BLaER1 (cell line): Measurements from ENCODE around the gene PIK3R1.
A peak's percentile ranks its signal among the peaks of the same experiment; 100 is the strongest.
"Not testable (repeated sequence)": the region's sequence is repeated elsewhere in the genome, so short reads cannot be mapped to it uniquely, and the experiment has no call there.

Source experiments
- H3K27ac ChIP-seq: shearing (Covaris generic); formaldehyde crosslinking; 2 replicates; pipeline ENCODE4 v1.8.1; 2022
- H3K27me3 ChIP-seq: shearing (Covaris generic); formaldehyde crosslinking; 2 replicates; pipeline ENCODE4 v1.8.1; 2022
- H3K36me3 ChIP-seq: shearing (Covaris generic); formaldehyde crosslinking; 2 replicates; pipeline ENCODE4 v1.8.1; 2022
- H3K4me1 ChIP-seq: shearing (Covaris generic); formaldehyde crosslinking; 2 replicates; pipeline ENCODE4 v1.8.1; 2022
- H3K4me2 ChIP-seq: shearing (Covaris generic); formaldehyde crosslinking; 2 replicates; pipeline ENCODE4 v1.8.1; 2022
- H3K4me3 ChIP-seq: shearing (Covaris generic); formaldehyde crosslinking; 2 replicates; pipeline ENCODE4 v1.8.1; 2022
- H3K9ac ChIP-seq: shearing (Covaris generic); formaldehyde crosslinking; 2 replicates; pipeline ENCODE4 v1.8.1; 2022
- H3K9me3 ChIP-seq: shearing (Covaris generic); formaldehyde crosslinking; 2 replicates; pipeline ENCODE4 v1.8.1; 2022
- H4K20me1 ChIP-seq: shearing (Covaris generic); formaldehyde crosslinking; 2 replicates; pipeline ENCODE4 v1.8.1; 2022
- Cebpa-rat ChIP-seq: shearing (Covaris generic); IDR thresholded peaks from 2 replicates; pipeline ENCODE4 v1.8.1; 2022

PIK3R1 gene

GRCh38 chr5:68192679-68193060, 22.9 kb upstream of the PIK3R1 start:
- H3K36me3 ChIP-seq = no peaks in the 10 kb centered on the region
- no peak for TF ChIP-seq Cebpa-rat
- H3K4me1 ChIP-seq = peaks cover 27% of the 10 kb centered on the region
- H3K27me3 ChIP-seq = no peaks in the 10 kb centered on the region
- H3K9ac ChIP-seq = no peak overlapping the region
- H3K4me2 ChIP-seq = no peak overlapping the region
- H3K27ac ChIP-seq = no peak overlapping the region
- no peaks in the 10 kb centered on the region for H4K20me1 ChIP-seq
- H3K4me3 ChIP-seq = no peak overlapping the region
- no peaks in the 10 kb centered on the region for H3K9me3 ChIP-seq

DNA sequence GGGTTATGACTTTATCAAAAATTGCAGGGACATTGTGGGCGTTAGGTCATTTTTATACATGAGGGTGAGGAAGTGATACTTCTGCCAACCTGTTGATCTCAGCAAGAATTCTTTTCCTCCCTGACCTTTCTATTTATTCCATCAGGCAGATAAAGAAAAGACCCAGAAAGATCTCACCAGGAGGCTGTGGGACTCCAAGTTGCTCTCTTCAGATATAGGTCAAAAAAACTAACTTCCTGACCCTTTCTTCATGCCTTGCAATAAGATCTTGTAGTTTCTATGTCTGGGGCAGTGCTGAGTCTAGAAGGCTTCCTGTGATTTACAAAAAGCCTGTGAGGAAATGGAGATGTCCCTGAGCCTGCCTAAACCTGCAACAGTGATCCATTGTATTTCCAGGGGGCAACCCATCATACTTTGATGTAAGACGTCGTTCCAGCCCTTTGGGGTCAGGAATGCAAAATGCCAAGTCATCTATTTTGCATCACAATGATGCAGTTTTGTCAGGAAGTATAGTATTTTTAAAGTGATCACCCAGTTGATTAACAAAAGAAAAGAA, 22.0 kb upstream of the PIK3R1 start:
- no peak for TF ChIP-seq Cebpa-rat
- Histone ChIP-seq H3K9me3 (no peaks in the 10 kb centered on the region), H3K27ac (no peak overlapping the region), H3K27me3 (no peaks in the 10 kb centered on the region), H3K9ac (no peak overlapping the region), H4K20me1 (no peaks in the 10 kb centered on the region), H3K36me3 (no peaks in the 10 kb centered on the region), H3K4me3 (no peak overlapping the region), H3K4me2 (no peak overlapping the region), H3K4me1 (peaks cover 27% of the 10 kb centered on the region)

- Histone ChIP-seq H3K9me3 (no peaks in the 10 kb centered on the region), H3K4me3 (no peak overlapping the region), H3K36me3 (no peaks in the 10 kb centered on the region), H3K27me3 (no peaks in the 10 kb centered on the region), H3K4me1 (peaks cover 27% of the 10 kb centered on the region), H4K20me1 (no peaks in the 10 kb centered on the region), H3K4me2 (no peak overlapping the region), H3K27ac (no peak overlapping the region), H3K9ac (no peak overlapping the region)
- no peak for TF ChIP-seq Cebpa-rat
Observed at GRCh38 chr5:68194386-68194785, 21.2 kb upstream of the PIK3R1 start.

DNA sequence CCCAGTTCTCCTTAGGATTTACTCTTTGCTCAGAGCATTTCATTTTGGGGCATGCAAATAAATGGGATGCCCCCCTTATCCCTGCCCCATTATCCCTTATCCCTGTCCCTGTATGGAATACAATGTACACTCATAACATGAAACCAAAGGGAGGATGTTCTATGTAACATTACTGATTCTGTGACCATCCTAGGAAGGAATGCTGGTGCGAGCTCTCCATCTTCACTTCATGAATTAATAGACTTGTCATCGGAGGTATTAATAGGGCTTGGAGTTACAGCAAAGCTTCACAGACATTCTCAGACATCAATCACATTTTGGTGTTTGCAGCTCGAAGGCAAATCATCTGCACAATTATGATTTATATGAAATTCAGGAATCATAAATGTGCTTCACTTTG, 20.4 kb upstream of the PIK3R1 start:
- H3K27ac ChIP-seq = no peak overlapping the region
- H3K9ac ChIP-seq = no peak overlapping the region
- no peaks in the 10 kb centered on the region for H3K9me3 ChIP-seq
- H3K36me3 ChIP-seq = no peaks in the 10 kb centered on the region
- no peak overlapping the region for H3K4me3 ChIP-seq
- no peaks in the 10 kb centered on the region for H3K27me3 ChIP-seq
- H3K4me1 ChIP-seq = peaks cover 27% of the 10 kb centered on the region
- H3K4me2 ChIP-seq = no peak overlapping the region
- no peak for TF ChIP-seq Cebpa-rat
- H4K20me1 ChIP-seq = no peaks in the 10 kb centered on the region

GRCh38 chr5:68196876-68197275, 18.7 kb upstream of the PIK3R1 start:
- TF ChIP-seq Cebpa-rat = peak; percentile 72
- no peak overlapping the region for H3K4me3 ChIP-seq
- no peaks in the 10 kb centered on the region for H3K27me3 ChIP-seq
- H3K27ac ChIP-seq = no peak overlapping the region
- H3K36me3 ChIP-seq = no peaks in the 10 kb centered on the region
- no peaks in the 10 kb centered on the region for H4K20me1 ChIP-seq
- no peak overlapping the region for H3K9ac ChIP-seq
- H3K9me3 ChIP-seq = no peaks in the 10 kb centered on the region
- H3K4me1 ChIP-seq = peaks cover 20% of the 10 kb centered on the region
- H3K4me2 ChIP-seq = peak overlapping the region; percentile 40

- H3K4me2 ChIP-seq = no peak overlapping the region
- TF ChIP-seq Cebpa-rat = no peak
- H3K4me3 ChIP-seq = no peak overlapping the region
- no peak overlapping the region for H3K27ac ChIP-seq
- no peak overlapping the region for H3K9ac ChIP-seq
- H3K9me3 ChIP-seq = no peaks in the 10 kb centered on the region
- no peaks in the 10 kb centered on the region for H4K20me1 ChIP-seq
- H3K27me3 ChIP-seq = no peaks in the 10 kb centered on the region
- H3K4me1 ChIP-seq = peaks cover 14% of the 10 kb centered on the region
- no peaks in the 10 kb centered on the region for H3K36me3 ChIP-seq
Observed at GRCh38 chr5:68200288-68200687, 15.3 kb upstream of the PIK3R1 start.

- not testable (repeated sequence) for H3K27ac ChIP-seq, H4K20me1 ChIP-seq, H3K4me1 ChIP-seq, H3K9ac ChIP-seq, H3K36me3 ChIP-seq, H3K27me3 ChIP-seq, H3K4me2 ChIP-seq
- H3K9me3 ChIP-seq = peaks cover 29% of the 10 kb centered on the region
- 0 out of 2 replicates have a peak overlapping the region, but pooled peaks have one; percentile 7 for H3K4me3 ChIP-seq
Observed at GRCh38 chr5:68210654-68211053, 4.9 kb upstream of the PIK3R1 start.

GRCh38 chr5:68214482-68215207, 911 bp upstream of the PIK3R1 start:
- no peak for TF ChIP-seq Cebpa-rat
- peak overlapping the region; percentile 84 for H3K4me3 ChIP-seq
- peak overlapping the region; percentile 64 for H3K4me2 ChIP-seq
- peaks cover 4% of the 10 kb centered on the region; the same call in 1 of the 2 replicates for H3K36me3 ChIP-seq
- H3K27me3 ChIP-seq = no peaks in the 10 kb centered on the region
- H3K9me3 ChIP-seq = peaks cover 26% of the 10 kb centered on the region
- H3K9ac ChIP-seq = peak overlapping the region; percentile 86
- peaks cover 28% of the 10 kb centered on the region for H3K4me1 ChIP-seq
- H4K20me1 ChIP-seq = peaks cover 41% of the 10 kb centered on the region
- peak overlapping the region; percentile 94 for H3K27ac ChIP-seq

GRCh38 chr5:68215898-68216244, 315 bp downstream of the PIK3R1 start:
- Histone ChIP-seq H3K9me3 (peaks cover 24% of the 10 kb centered on the region), H3K4me1 (peaks cover 28% of the 10 kb centered on the region), H3K9ac (peak overlapping the region; percentile 86), H3K4me2 (peak overlapping the region; percentile 88), H3K4me3 (peak overlapping the region; percentile 84), H3K27me3 (no peaks in the 10 kb centered on the region), H3K27ac (peak overlapping the region; percentile 94), H3K36me3 (peaks cover 15% of the 10 kb centered on the region), H4K20me1 (peaks cover 53% of the 10 kb centered on the region)
- TF ChIP-seq Cebpa-rat = no peak

GRCh38 chr5:68216245-68217046, 890 bp downstream of the PIK3R1 start:
- peak overlapping the region; percentile 86 for H3K9ac ChIP-seq
- H4K20me1 ChIP-seq = peaks cover 59% of the 10 kb centered on the region
- TF ChIP-seq Cebpa-rat = no peak
- peaks cover 21% of the 10 kb centered on the region for H3K36me3 ChIP-seq
- peak overlapping the region; percentile 84 for H3K4me3 ChIP-seq
- H3K4me2 ChIP-seq = peak overlapping the region; percentile 88
- H3K4me1 ChIP-seq = peaks cover 28% of the 10 kb centered on the region
- no peaks in the 10 kb centered on the region for H3K27me3 ChIP-seq
- peak overlapping the region; percentile 94 for H3K27ac ChIP-seq
- peaks cover 22% of the 10 kb centered on the region for H3K9me3 ChIP-seq
